ENCODE measurements around the gene NOTUM.

The NOTUM gene

DNA sequence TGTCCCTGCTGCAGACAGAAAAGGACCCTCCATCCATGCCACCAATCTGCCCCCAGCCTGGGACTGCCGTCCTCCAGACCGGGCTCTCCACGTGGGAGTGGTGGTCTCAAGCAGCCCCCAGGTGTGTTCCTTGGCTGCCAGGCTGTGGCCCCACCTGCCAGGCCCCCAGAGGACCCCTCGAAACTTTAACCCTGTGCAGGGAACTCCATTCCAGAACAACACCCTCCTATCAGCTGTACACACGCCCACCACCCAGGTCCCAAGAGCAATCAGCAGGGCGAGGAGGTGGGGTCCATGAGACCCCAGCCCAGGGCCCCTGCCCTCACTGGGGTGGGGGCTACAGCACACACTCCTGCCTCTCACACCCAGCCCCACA lies 25.3 kb downstream of the NOTUM start:
- no peak for DNase-seq (ENCODE audit: low spot score)

GRCh38 chr17:81934850-81935708 lies 25.9 kb downstream of the NOTUM start:
- DNase-seq (ENCODE audit: low spot score) = no peak

- DNase-seq (ENCODE audit: low spot score) = no peak
Measured at GRCh38 chr17:81934098-81934757, 26.8 kb downstream of the NOTUM start.

- no peak for DNase-seq (ENCODE audit: low spot score)
Measured at GRCh38 chr17:81933178-81933699, 27.7 kb downstream of the NOTUM start.

GRCh38 chr17:81932333-81932983 lies 28.5 kb downstream of the NOTUM start:
- no peak for DNase-seq (ENCODE audit: low spot score)

DNA sequence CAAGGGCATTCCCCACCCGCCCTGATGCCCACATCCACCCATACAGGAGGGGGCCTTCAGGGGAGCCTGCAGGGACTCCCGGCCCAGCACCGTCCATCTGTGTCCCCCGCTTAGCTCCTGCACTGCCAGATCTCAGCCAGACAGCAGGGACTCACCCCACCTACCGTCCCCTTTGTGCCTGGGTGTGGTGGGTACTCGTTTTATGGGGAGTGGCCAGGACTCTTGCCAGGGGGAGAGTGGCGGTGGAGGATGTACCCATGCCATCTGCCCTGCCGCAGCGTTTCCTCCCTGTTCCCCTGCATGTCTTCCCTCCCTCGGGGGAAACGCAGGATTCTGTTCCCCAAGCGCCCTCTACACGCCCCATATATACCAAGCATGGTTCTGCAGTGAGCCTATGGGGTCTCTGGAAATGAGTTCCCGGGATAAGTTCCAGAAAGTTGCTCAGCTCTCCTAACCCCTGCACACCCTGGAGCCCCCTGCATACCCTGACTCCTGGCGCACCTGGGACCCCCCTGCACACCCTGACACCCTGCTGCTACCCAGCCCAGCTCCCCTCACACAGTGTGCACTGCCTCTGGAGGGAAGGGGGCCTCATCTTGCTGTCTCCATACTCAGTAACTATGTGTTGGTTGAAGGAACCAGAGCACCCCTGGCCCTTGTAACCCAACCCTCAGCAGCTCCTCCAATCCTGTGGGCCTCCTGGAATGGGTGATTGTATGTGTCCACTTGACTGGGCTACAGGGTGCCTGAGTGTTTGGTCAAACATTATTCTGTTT lies 29.2 kb downstream of the NOTUM start:
- DNase-seq (ENCODE audit: low spot score) = no peak

GRCh38 chr17:81931189-81931556 lies 29.8 kb downstream of the NOTUM start:
- no peak for DNase-seq (ENCODE audit: low spot score)

DNA sequence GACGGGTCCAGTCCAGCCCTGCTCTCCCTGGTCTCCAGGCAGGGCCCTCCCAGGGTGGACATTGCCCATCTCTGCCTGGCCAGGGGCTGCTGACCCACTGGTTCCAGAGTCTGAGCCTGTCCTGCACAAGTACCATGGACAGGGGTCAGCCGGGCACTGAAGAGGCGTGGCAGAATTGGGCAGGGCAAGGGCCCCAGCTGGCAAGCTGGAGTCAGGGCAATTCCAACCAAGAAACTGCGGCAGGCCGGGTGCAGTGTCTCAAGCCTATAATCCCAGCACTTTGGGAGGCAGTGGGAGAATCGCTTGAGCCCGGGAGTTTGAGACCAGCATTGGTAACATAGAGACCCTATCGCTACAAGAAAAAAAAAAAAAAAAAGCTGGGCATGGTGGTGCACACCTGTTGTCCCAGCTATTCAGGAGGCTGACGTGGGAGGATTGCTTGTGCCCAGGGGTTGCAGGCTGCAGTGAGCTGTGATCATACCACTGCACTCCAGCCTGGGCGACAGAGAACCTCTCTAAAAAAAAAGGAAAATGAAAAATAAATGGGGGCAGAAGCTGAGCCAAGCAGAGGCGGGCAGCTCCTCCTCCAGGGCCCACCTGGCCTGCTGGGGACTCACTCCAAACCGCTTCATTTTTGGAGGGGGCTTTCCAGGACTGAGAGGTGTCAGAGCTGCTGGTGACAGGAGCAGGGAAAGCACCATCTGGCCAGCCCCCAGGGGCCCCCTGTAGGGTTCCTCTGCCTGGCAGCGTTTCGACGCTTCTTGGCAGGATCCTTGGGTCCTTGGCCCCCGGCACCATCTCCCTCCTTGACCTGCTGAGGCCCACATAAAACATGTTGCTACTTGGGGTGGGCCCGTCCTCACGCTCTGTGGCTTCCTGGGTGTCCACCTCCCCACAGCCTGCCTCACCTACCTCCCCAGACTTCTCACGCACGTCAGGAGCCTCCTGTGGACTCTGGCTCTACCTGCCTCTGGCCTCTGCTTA lies 30.6 kb downstream of the NOTUM start:
- no peak for DNase-seq (ENCODE audit: low spot score)

DNA sequence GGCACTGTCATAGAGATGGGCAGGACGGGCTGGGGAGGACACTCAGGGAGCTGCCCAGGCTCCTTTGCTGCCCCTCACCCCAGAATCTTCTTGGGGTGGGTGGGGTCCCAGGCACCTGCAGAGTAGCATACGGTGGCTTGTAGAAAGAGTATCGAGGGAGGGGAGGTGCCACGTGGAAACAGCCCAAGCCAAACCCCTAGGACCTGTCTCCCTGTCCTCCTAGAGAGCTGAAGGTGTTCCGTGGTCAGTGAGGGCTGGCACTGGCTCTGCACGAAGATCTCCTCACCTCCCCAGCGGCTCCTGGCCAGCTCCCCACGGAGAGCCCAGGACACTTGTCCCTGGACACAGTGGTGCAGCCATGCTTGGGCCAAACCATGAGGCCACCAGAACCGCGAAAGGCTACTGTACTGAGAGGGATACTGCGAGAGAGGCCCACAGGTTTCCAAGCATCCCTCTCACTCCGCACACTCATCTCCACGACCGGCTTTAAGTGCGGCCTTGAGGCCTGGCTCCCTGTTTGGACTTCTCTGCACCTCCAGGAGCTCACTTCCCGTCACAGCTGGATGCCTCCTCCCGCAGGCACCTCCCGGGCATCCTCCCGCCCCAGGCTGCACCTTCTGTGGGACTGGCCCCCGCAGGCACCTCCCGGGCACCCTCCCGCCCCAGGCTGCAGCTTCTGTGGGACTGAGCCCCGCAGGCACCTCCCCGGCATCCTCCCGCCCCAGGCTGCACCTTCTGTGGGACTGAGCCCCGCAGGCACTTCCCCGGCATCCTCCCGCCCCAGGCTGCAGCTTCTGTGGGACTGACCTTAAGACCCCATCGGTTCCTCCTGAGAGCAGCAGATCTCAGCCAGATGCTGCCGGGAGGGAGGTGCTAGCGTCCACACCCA lies 31.5 kb downstream of the NOTUM start:
- no peak for DNase-seq (ENCODE audit: low spot score)

DNA sequence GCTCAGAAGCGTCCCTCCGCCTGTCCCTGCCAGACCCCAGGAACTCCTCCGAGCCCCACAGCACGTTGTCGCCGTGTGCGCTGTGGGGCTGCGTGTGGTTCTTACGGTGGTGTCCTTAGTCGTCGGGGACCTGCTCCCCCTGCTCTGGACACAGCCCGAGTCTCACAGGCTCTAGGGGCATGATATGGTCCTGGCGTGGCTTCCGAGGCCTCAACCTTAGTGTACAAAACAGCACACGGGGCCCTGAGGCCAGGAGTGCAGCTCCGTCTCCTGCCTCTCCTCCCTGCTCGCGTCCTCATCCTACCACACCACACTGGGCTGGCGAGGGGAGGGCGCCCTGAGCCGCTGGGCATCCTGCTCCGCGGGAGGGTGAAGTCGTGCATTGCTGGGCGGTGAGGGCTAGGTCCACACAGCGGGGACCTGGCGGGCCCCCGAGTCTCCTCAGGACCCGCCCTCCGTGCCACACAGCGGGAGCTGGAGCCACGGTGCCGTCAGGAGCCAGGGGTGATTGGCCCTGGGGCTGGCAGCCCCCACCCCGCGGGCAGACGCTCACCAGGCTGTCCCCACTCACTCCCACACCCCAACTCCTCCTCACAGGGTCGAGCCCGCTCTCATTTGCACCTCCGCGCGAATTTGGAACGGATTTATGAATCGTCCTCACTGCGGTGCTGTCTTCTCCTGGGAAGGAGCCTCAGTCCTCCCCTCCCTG lies 32.3 kb downstream of the NOTUM start:
- DNase-seq (ENCODE audit: low spot score) = no peak

- DNase-seq (ENCODE audit: low spot score) = peak; percentile 88
Measured at GRCh38 chr17:81927653-81928543, 33.1 kb downstream of the NOTUM start, which contains the start of gene MAFG. Gene MAFG (minus strand): TSS chr17:81927735. CDS start chr17:81923185, 4,550 bp downstream.

DNA sequence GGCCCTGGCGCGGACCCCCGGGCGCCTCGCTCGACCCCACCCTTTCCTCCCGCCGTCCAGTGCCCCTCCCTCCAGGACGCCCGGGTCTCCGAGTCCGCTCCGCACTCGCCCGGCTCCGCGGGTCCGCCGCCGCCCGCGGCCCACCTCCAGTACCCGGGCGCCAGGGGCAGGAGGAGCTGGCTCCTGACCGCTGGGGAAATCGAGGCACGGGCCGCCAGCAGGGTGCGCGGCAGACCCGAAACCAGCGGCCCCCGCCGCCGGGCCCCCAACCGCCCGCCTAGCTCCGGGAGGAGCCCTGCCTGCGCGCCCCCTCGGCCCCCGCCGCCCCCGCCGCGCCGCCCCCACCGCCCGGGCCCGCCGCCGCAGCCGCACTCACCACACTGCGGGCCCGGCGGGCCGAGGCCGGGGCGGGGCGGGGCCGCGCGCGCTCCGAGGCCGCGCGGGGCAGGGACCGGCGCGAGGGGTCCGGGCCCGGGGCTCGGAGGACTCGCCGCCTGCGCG lies 33.8 kb downstream of the NOTUM start:
- DNase-seq (ENCODE audit: low spot score) = no peak

DNA sequence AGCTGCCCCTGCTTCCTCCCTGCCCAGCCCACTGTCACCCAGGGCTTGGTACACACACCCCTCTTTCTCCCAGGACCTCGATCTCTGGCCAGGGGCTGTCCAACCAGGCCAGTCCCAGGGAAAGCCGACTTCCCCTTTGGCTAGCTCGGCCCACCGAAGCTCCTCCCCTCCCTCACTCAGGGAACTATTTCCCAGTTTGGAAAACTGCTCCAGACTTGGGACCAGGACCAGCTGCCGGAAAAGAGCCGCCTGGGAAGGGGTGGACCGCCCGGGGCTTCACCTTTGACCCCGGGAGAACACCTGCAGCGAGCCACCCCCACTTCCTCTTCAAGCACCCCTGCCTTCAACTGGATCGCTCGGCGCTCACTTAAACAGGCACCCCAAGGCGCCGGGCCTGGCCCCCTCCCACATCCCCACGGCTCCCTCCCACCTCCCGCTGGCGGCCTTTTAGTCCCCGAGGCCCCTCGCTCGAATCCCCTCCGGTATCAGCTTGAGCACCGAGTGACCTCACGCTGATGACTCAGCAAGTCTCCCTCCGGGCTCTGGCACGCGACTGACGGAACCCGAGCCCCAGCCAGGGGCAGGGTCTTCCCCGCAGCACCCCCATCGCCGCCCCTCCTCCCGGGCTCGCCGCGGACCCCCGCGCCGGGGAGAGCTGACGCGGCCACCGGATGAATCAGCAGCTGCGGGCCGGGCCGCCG lies 34.4 kb downstream of the NOTUM start:
- peak; percentile 72 for DNase-seq (ENCODE audit: low spot score)

DNA sequence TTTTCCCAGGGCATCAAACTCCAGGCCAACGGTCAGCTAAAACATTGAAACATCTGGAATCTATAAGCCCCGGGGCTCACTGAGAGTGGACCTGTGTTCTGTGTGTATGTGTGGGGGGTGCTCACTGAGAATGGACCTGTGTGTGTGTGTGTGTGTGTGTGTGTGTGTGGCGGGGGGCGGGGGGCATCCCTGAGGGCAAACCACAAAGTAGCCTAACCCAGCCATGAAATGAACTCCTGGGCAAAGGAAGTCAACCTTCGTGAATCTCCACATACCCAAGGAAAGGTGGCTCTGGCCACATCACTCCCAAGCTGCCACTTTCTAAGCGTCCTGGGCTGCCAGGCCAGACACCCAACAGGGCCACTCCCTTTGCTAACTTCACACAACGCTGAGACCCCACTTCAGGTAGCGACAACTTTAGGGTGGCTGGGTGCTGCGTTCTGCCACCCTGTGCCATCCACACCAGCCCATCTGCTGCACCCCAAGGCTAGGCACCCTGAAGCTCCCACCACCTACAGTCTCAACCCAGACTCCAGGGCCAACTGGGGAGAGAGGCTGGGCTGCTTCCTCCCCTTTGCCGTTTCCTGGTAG lies 35.0 kb downstream of the NOTUM start:
- no peak for DNase-seq (ENCODE audit: low spot score)

DNA sequence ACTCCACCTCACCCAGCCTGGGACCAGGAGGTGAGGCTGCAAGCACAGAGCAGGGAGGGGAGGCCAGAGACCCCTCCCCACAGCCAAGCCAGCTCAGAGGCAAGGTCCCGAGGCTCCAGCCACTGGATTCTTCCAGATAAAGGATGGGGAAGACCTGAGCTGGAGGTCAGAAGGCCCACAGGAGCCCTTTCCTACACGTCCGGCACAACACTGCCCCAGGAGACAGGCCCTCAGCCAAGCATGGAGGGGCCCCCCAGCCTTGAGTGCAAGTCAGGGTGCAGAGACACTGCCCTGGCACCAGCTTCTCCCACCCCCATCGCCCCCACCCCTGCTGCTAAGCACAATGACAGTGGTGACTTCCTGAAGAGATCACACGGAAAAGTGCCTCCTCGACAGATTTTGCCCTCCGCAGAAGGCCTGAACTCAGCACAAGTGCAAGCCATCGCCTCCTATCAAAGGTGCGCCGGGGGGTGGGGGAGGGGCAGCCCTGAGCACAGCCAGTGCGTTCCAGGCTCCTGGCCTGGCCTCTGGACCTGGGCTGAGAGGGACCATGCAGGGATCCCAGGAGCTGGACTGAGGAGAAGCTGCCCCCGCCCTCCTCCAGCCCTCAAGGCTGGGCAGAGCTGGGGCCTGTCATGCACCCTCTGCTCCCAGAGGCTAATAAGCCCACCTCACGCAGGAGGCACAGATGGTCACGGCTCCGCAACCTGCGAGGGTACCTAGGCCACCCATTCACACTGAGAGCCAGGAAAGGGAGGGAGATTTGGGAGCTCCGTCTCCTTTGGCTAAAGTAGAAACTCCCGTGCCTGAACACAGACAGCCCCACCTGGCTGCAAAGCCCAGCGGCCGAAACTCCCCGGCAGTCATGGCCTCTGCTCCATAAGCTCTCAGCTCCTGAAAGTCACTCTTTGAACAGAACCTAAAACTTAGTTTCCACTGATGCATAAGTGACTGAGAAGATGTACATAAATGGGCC lies 36.1 kb downstream of the NOTUM start:
- no peak for DNase-seq (ENCODE audit: low spot score)
